MM.1S (cell line): ENCODE results near the gene WDFY2.

Experiments
- CTCF ChIP-seq: fragments of 300-600 bp; sonication (generic); IDR thresholded peaks from 2 replicates; pipeline ENCODE4 v1.5.1; 2016; ENCODE audit warnings: antibody characterized with exemption, low read length, mixed read lengths
- EZH2phosphoT487 ChIP-seq: fragments of 300-600 bp; sonication (generic); IDR thresholded peaks from 2 replicates; pipeline ENCODE4 v1.6.1; 2018; ENCODE audit warnings: antibody characterized with exemption, low read length

- TF ChIP-seq CTCF (no peak), EZH2phosphoT487 (no peak)
Measured at GRCh38 chr13:51770681-51771417, 186.6 kb downstream of the WDFY2 start.
